ENCODE measurements around the gene SERPINE1.

The SERPINE1 gene

GRCh38 chr7:101170617-101171441, 43.9 kb downstream of the SERPINE1 start:
- no peak for DNase-seq

GRCh38 chr7:101171442-101171837, 44.5 kb downstream of the SERPINE1 start:
- no peak for DNase-seq

GRCh38 chr7:101172005-101172853, 45.3 kb downstream of the SERPINE1 start:
- DNase-seq: no peak

- DNase-seq: no peak
Observed at GRCh38 chr7:101172854-101173751, 46.2 kb downstream of the SERPINE1 start.

- no peak for DNase-seq
Observed at GRCh38 chr7:101173752-101174244, 46.9 kb downstream of the SERPINE1 start.

- DNase-seq: no peak
Observed at GRCh38 chr7:101174322-101174854, 47.5 kb downstream of the SERPINE1 start.

- DNase-seq: no peak
Observed at GRCh38 chr7:101175664-101176063, 48.8 kb downstream of the SERPINE1 start.

GRCh38 chr7:101177644-101178043, 50.7 kb downstream of the SERPINE1 start:
- DNase-seq: no peak

GRCh38 chr7:101179117-101179516, 52.2 kb downstream of the SERPINE1 start:
- no peak for DNase-seq

- no peak for DNase-seq
Observed at GRCh38 chr7:101179713-101180112, 52.8 kb downstream of the SERPINE1 start.

- no peak for DNase-seq
Observed at GRCh38 chr7:101180130-101180755, 53.3 kb downstream of the SERPINE1 start, which contains the start of gene NAT16. NAT16 (minus strand) TSS chr7:101180293; CDS start chr7:101174807, 5,486 bp downstream.

- DNase-seq: peak in 1 of 2 experiments; percentile 50
Observed at GRCh38 chr7:101185258-101185839, 58.4 kb downstream of the SERPINE1 start.

GRCh38 chr7:101186194-101186593, 59.3 kb downstream of the SERPINE1 start:
- DNase-seq: no peak

GRCh38 chr7:101186844-101187428, 60.0 kb downstream of the SERPINE1 start:
- no peak for DNase-seq
